Psoas muscle (tissue), 8 donors: ENCODE data around the gene SLC22A13. TPM values are rescaled to one million over a fixed set of nuclear protein-coding genes. Genes with fewer than 3 reads are reported as not detected.

Experiments used
- ATAC-seq, 4 donors: fragments of 200-7000 bp; cut with Tn5 transposase; one replicate each; pipeline ENCODE4 v1.9.1; 2020; ENCODE audit warnings: moderate library complexity in 3 of 4, mild to moderate bottlenecking in 2 of 4
- DNase-seq, 2 donors: peaks; one replicate each; pipeline ENCODE4 v3.0.0-alpha.2; 2020
- H3K27ac ChIP-seq: fragments of 200-600 bp; one replicate; pipeline ENCODE4 v1.8.0; 2022
- H3K27me3 ChIP-seq, 3 donors: fragments of 200-600 bp in 1 of 3; one replicate each; pipeline versions ENCODE4 v1.6.1 to v1.8.0; 2013 to 2022; ENCODE audit warnings: low read length in 2 of 3, mild to moderate bottlenecking in 2 of 3, moderate library complexity in 1 of 3; ENCODE audit not compliant: insufficient read depth in 3 of 3
- H3K36me3 ChIP-seq, 2 donors: fragments of 200-600 bp in 1 of 2; one replicate each; pipeline versions ENCODE4 v1.6.1 to v1.8.0; 2013 to 2022; ENCODE audit warnings: low read depth in 1 of 2, mild to moderate bottlenecking in 1 of 2, moderate library complexity in 1 of 2; ENCODE audit not compliant: insufficient read depth in 1 of 2
- H3K4me1 ChIP-seq: fragments of 200-600 bp; one replicate; pipeline ENCODE4 v1.8.0; 2022
- H3K4me3 ChIP-seq: fragments of 200-600 bp; one replicate; pipeline ENCODE4 v1.8.0; 2022; ENCODE audit warnings: mild to moderate bottlenecking
- H3K9me3 ChIP-seq: fragments of 200-600 bp; one replicate; pipeline ENCODE4 v1.8.0; 2022
- CTCF ChIP-seq: fragments of 200-600 bp; IDR thresholded peaks from one replicate; pipeline ENCODE4 v1.8.0; 2022; ENCODE audit warnings: antibody characterized with exemption
- WGBS, 3 donors: extraction: QIAGEN DNeasy Blood & Tissue Kit; methylation state at CpG; one replicate each; pipeline versions ENCODE4 v1.1.6 to v1.1.7; 2013; 5-methylcytosine and 5-hydroxymethylcytosine counted together
- intact Hi-C, 2 donors: fragments of 100-400 bp; cut with DNase I; formaldehyde crosslinking; loops; one replicate each; pipeline versions ENCODE4 v1.11.0 to v1.14.2; 2022
- polyA plus RNA-seq, 3 donors: library from polyadenylated mRNA; stranded (reverse); fragments of 200-250 nt; gene quantifications; one replicate each; pipeline ENCODE4 v1.2.3, GENCODE V29; 2013
- total RNA-seq, 4 donors: library from RNA; stranded (reverse); fragmentation: NEBNext Ultra II Directional in 2 of 4; extraction: Animal tissue kit (Norgen Biotek cat#: 25700) in 2 of 4; gene quantifications; one replicate each; pipeline versions ENCODE4 v1.2.1 to v1.2.4, GENCODE V29; 2021 to 2023
- donor health status: healthy with polysubstance abuse.
- donor health status: DM: no; HTN: no; CAD: no; lungs with moderate emphysema.
- donor health status: Bipolar disorder and iron deficiency.
- donor health status: healthy.
- donor health status: DM: yes; HTN: yes; CAD: no.
- donor health status: DM: no; HTN: no; CAD: no.
- donor health status: DM: no; HTN: no; CAD: no.
- donor health status: DM: yes; HTN: yes; CAD: no.

Gene SLC22A13
- total and polyA plus RNA-seq, 7 donors = 0.11 to 0.64 (median 0.29) TPM

GRCh38 chr3:38313695-38314094 is 48.1 kb downstream of the SLC22A13 start:
- Histone ChIP-seq H3K27ac (no peak overlapping the region), H3K9me3 (no peaks in the 10 kb centered on the region), H3K4me3 (no peak overlapping the region), H3K4me1 (no peaks in the 10 kb centered on the region), H3K27me3 (no peaks in the 10 kb centered on the region), H3K36me3 (no peaks in the 10 kb centered on the region)
- no peak for ATAC-seq
- DNase-seq = no peak
- 81 to 82% (median 81%) methylated on average over 11 of the region's 11 CpGs for WGBS, 3 donors
- intact Hi-C loops = no loop called here
- no peak for TF ChIP-seq CTCF

- no peak overlapping the region for H3K4me3 ChIP-seq
- 51 to 68% (median 55%) methylated on average over 4 of the region's 4 CpGs for WGBS, 3 donors
- H3K9me3 ChIP-seq = no peaks in the 10 kb centered on the region
- no peak for ATAC-seq
- no peak for TF ChIP-seq CTCF
- no peak for DNase-seq
- intact Hi-C loops = no loop called here
- no peaks in the 10 kb centered on the region for H3K27me3 ChIP-seq
- H3K36me3 ChIP-seq = no peaks in the 10 kb centered on the region
- no peak overlapping the region for H3K27ac ChIP-seq
- no peaks in the 10 kb centered on the region for H3K4me1 ChIP-seq
Measured at GRCh38 chr3:38314112-38314763, 48.6 kb downstream of the SLC22A13 start.

GRCh38 chr3:38314764-38315487 is 49.3 kb downstream of the SLC22A13 start:
- H3K9me3 ChIP-seq = no peaks in the 10 kb centered on the region
- WGBS, 3 donors = 70 to 78% (median 72%) methylated on average over 5 of the region's 5 CpGs
- no peaks in the 10 kb centered on the region for H3K4me1 ChIP-seq
- intact Hi-C loops = no loop called here
- H3K27me3 ChIP-seq = no peaks in the 10 kb centered on the region
- ATAC-seq (no peak), DNase-seq (no peak)
- H3K27ac ChIP-seq = no peak overlapping the region
- no peaks in the 10 kb centered on the region for H3K36me3 ChIP-seq
- H3K4me3 ChIP-seq = no peak overlapping the region
- no peak for TF ChIP-seq CTCF

- H3K27ac ChIP-seq = no peak overlapping the region
- no peak overlapping the region for H3K4me3 ChIP-seq
- H3K36me3 ChIP-seq = no peaks in the 10 kb centered on the region
- H3K4me1 ChIP-seq = no peaks in the 10 kb centered on the region
- WGBS, 3 donors = 85 to 89% (median 88%) methylated on average over 10 of the region's 10 CpGs
- no peak for ATAC-seq
- intact Hi-C loops = no loop called here
- no peak for TF ChIP-seq CTCF
- H3K27me3 ChIP-seq = no peaks in the 10 kb centered on the region
- no peak for DNase-seq
- no peaks in the 10 kb centered on the region for H3K9me3 ChIP-seq
Measured at GRCh38 chr3:38315488-38316230, 50.0 kb downstream of the SLC22A13 start.
